Measurements from ENCODE around the gene KRT33B.
"Not testable (repeated sequence)": the region's sequence is repeated elsewhere in the genome, so short reads cannot be mapped to it uniquely, and the experiment has no call there.

Gene KRT33B

GRCh38 chr17:41393826-41394225 lies 24.2 kb upstream of the KRT33B start:
- no peak for DNase-seq

- no peak for DNase-seq
These were observed 23.7 kb upstream of the KRT33B start for GRCh38 chr17:41393294-41393693.

DNA sequence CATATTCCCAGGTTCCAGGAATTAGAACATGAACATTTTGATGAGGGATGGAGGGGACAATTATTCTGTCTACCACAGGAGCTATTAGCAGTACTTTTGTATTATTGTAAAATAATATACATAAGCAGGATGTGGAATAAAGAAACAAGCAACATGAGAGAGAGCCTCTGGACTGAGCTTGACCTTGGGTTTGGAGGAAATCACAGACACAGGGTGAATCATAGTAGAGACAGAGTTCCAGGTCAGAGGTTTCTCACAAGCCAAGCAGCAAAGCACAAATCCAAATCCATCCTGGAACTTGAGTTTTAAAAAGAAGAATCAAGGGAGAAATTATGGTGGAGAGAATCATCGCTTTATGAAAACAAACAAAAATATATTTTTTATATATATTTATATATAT lies 22.7 kb upstream of the KRT33B start:
- DNase-seq = no peak

- no peak for DNase-seq
These were observed 21.9 kb upstream of the KRT33B start for GRCh38 chr17:41391535-41391934.

GRCh38 chr17:41390411-41390938 lies 20.9 kb upstream of the KRT33B start:
- no peak for DNase-seq

DNA sequence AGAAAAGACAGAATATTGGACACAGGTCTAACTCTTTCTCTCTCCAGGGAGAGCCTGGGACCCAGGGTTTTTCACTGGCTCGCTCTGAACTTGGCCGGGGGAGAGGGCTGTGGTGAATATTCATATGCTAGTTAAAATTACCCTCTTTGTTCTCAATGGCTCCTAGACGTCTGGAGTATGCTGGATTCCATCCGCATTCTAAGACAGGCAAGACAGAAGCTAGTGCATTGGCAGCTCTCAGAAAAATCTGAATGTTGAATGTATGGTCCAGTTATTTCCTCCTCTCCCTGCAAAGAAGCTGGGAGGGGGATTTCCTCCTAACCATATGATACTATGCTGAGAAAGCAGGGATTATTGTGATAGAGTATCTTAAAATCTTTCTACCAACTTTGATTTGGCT lies 18.1 kb upstream of the KRT33B start:
- DNase-seq = no peak

GRCh38 chr17:41386227-41386626 lies 16.6 kb upstream of the KRT33B start:
- no peak for DNase-seq

GRCh38 chr17:41383690-41384089 lies 14.1 kb upstream of the KRT33B start:
- DNase-seq = no peak

- DNase-seq = peak; percentile 92
These were observed 12.8 kb upstream of the KRT33B start for GRCh38 chr17:41382394-41382793.

DNA sequence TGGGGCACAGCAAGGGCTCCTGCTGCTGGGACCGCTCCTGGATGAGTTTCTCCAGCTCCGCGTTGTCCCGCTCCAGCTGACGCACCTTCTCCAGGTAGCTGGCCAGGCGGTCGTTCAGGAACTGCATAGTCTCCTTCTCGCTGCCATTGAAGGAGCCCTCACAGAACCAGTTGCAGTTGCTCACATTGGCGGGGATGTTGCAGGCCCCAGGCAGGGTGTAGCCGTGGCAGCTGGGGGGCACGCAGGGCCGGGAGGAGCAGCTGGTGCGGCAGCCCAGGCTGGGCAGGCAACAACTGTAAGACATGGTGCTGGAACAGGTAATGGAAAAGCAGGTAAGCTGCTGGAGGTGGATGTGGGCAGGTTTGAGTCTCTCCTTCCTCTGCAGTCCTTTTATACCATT lies 12.3 kb upstream of the KRT33B start, which contains the start of gene KRT34:
Gene KRT34 (minus strand): TSS at position 364 of the 400 bp plus-strand sequence. CDS start 60 bp downstream, at position 304.
- DNase-seq = not testable (repeated sequence)

GRCh38 chr17:41380091-41380490 lies 10.5 kb upstream of the KRT33B start:
- peak; percentile 96 for DNase-seq

DNA sequence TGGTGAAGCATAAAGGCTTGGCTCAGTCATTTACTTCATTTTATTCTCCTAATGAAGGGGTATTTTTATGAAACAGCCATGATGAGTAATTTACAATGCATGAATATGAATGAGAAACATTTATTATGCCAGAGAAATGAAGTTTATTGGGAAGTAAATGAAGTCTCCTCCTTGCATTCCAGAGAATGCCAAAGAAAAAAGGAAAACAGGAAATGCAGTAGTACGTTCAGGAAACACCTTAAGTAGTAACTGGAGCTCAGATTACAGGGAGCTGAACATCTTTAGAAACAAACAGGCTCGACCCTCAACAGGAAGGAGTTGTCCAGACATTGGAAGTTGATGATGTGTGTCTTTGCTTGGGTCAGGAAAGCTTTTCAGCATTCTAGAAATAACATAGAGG lies 7.9 kb upstream of the KRT33B start:
- DNase-seq = peak; percentile 28

- no peak for DNase-seq
These were observed 590 bp downstream of the KRT33B start for GRCh38 chr17:41369023-41369422.

DNA sequence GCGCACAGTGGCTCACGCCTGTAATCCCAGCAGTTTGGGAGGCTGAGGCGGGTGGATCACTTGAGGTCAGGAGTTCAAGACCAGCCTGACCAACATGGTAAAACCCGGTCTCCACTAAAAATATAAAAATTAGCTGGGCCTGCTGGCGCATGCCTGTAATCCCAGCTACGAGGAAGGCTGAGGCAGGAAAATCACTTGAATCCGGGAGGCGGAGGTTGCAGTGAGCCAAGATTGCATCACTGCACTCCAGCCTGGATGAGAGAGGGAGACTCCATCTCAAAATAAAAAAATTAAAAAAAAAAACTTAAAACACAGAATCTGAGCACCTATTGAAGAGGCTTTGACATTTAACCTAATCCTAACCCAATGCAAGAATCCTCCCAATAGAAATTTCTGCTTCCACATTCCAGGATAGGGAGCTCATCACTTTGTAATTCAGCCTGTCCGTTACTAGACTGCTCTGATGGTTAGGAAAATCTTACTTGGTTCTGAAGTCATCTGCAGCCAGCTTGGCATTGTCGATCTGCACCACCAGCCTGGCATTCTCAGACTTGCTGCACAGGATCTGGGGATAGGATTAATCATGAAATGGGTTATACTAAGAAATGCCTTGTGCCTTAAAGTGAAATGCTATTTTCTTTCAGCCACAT lies 2.1 kb downstream of the KRT33B start:
- DNase-seq = peak; percentile 87

DNA sequence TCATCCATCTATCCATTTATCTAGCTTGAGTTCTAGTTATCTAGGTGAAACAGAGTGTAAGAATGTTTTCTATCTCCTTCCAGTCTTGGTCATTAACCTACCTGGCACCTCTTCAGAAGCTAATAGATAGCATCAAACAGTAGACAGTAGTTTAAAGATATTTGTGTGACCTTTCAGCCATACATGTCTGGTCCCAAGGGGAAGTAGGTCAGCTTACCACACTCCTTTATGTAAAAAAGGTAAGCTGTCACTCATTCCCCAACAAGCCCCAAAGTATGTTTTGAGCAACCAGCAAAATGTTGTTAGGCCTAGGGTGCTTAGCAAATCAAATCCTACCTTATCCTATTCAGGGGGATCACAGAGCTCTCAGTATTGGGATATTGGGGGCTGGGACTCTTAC lies 3.5 kb downstream of the KRT33B start:
- DNase-seq = no peak

GRCh38 chr17:41363881-41364280 lies 5.7 kb downstream of the KRT33B start:
- no peak for DNase-seq

DNA sequence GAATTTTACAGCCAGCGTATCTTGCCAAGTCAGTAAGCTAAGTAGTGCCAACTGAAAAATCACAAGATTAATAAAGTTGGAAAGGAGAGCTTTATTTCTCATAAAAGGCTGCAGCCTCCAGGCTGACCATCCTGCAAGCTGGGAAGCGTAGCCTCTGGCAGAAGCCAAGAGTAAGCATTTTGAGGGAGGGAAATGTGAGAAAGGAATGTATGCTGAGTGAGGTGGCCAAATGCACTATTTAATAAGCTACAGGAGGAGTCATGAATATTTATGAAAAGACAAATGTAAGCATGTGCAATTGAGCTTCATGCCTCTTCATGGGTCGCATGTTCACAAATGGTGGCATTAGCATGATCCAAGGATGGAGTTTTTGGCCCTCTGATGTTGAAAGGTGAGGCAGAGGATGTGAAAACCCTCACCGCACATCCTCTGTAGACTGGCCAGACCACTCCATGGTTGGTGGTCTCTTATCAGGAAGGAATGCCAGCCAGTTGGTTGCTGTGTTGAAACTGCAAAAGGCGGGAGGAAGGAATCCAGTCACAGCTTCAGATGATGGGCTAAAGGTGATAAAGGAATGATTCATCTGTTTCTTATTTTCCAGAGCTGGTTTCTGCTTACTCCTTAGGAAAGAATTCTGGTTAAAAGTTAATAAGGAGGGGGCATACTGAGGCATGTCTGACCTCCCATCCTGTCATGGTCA lies 9.2 kb downstream of the KRT33B start:
- DNase-seq = peak; percentile 64

GRCh38 chr17:41354536-41354935 lies 15.1 kb downstream of the KRT33B start:
- DNase-seq = no peak

- DNase-seq = no peak
These were observed 16.8 kb downstream of the KRT33B start for GRCh38 chr17:41352597-41353366.

GRCh38 chr17:41351177-41351576 lies 18.4 kb downstream of the KRT33B start:
- no peak for DNase-seq

- not testable (repeated sequence) for DNase-seq
These were observed 19.2 kb downstream of the KRT33B start, which contains the start of gene KRT33A for GRCh38 chr17:41350381-41350878. KRT33A (minus strand) TSS chr17:41350828; CDS start chr17:41350767, 61 bp downstream.

- no peak for DNase-seq
These were observed 21.5 kb downstream of the KRT33B start for GRCh38 chr17:41347869-41348760.
